Measurements from ENCODE around the gene ZSCAN10.

GRCh38 chr16:3142327-3142726, 43.2 kb upstream of the ZSCAN10 start:
- TF ChIP-seq POLR2A (IDR thresholded peaks at IDR 0.05) (no peak), CTCF (IDR thresholded peaks at IDR 0.05) (no peak)

Measured in thyroid gland (tissue), 4 donors.